Endothelial cell (in vitro differentiated cells): ENCODE results near the gene CELSR3. TPM values are rescaled to one million over a fixed set of nuclear protein-coding genes. Genes with fewer than 3 reads are reported as not detected.

Experiments
- DNase-seq: peaks from one replicate; pipeline ENCODE4 v3.0.0; 2021; ENCODE audit warnings: low spot score
- H3K27ac Mint-ChIP-seq: one replicate; pipeline ENCODE4 v1.8.0; 2021; ENCODE audit warnings: mixed read lengths, inconsistent platforms; ENCODE audit not compliant: unreplicated experiment
- H3K27me3 Mint-ChIP-seq: one replicate; pipeline ENCODE4 v1.8.0; 2021; ENCODE audit warnings: mild to moderate bottlenecking, moderate library complexity, mixed read lengths, inconsistent platforms; ENCODE audit not compliant: unreplicated experiment
- H3K36me3 Mint-ChIP-seq: one replicate; pipeline ENCODE4 v1.8.0; 2021; ENCODE audit warnings: mild to moderate bottlenecking, low read depth, mixed read lengths, inconsistent platforms; ENCODE audit not compliant: unreplicated experiment
- H3K4me1 Mint-ChIP-seq: one replicate; pipeline ENCODE4 v1.8.0; 2021; ENCODE audit warnings: mild to moderate bottlenecking, mixed read lengths, inconsistent platforms; ENCODE audit not compliant: unreplicated experiment
- H3K4me3 Mint-ChIP-seq: one replicate; pipeline ENCODE4 v1.8.0; 2021; ENCODE audit warnings: mild to moderate bottlenecking, mixed read lengths, inconsistent platforms; ENCODE audit not compliant: unreplicated experiment
- H3K9me3 Mint-ChIP-seq: one replicate; pipeline ENCODE4 v1.8.0; 2021; ENCODE audit warnings: mixed read lengths, inconsistent platforms; ENCODE audit not compliant: unreplicated experiment
- total RNA-seq: library from RNA; stranded (reverse); fragmentation: NEBNext Ultra II Directional; extraction: Animal tissue kit (Norgen Biotek cat#: 25700); gene quantifications from one replicate; pipeline ENCODE4 v1.2.1, GENCODE V29; 2021; ENCODE audit not compliant: unreplicated experiment
- TF ChIP-seq, protein P1 (sequence below): fragments of 200-600 bp; sonication (generic); IDR thresholded peaks from one replicate; pipeline ENCODE4 v1.5.0; 2021; ENCODE audit warnings: antibody characterized with exemption; ENCODE audit not compliant: unreplicated experiment

CELSR3 gene
- total RNA-seq, 1 donor from 2014 or later, result 7.6 TPM

DNA sequence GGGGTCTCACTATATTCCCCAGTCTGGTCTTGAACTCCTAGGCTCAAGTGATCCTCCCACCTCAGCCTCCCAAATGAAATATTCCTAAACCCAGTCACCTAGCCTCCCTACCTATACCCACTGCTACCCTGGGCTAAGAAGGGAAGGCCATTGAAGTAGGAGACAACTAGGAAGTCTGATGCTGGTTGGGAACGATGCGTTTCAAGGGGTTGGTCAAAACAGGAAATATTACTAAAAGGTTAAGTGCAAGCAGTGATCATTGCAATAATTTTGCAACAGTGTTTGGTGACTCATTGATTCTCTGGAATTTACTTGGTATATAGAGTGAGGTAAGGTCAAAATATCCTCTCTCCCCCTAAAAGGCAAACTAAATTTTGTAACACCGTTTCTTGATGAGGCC, 48.6 kb downstream of the CELSR3 start:
- Mint-ChIP-seq H3K27ac (no peak overlapping the region), H3K4me1 (no peaks in the 10 kb centered on the region), H3K27me3 (peaks cover 3% of the 10 kb centered on the region), H3K4me3 (no peak overlapping the region), H3K36me3 (peaks cover 8% of the 10 kb centered on the region), H3K9me3 (peaks cover 4% of the 10 kb centered on the region)
- TF ChIP-seq, protein P1, sequence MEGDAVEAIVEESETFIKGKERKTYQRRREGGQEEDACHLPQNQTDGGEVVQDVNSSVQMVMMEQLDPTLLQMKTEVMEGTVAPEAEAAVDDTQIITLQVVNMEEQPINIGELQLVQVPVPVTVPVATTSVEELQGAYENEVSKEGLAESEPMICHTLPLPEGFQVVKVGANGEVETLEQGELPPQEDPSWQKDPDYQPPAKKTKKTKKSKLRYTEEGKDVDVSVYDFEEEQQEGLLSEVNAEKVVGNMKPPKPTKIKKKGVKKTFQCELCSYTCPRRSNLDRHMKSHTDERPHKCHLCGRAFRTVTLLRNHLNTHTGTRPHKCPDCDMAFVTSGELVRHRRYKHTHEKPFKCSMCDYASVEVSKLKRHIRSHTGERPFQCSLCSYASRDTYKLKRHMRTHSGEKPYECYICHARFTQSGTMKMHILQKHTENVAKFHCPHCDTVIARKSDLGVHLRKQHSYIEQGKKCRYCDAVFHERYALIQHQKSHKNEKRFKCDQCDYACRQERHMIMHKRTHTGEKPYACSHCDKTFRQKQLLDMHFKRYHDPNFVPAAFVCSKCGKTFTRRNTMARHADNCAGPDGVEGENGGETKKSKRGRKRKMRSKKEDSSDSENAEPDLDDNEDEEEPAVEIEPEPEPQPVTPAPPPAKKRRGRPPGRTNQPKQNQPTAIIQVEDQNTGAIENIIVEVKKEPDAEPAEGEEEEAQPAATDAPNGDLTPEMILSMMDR, result no peak
- DNase-seq, result no peak

DNA sequence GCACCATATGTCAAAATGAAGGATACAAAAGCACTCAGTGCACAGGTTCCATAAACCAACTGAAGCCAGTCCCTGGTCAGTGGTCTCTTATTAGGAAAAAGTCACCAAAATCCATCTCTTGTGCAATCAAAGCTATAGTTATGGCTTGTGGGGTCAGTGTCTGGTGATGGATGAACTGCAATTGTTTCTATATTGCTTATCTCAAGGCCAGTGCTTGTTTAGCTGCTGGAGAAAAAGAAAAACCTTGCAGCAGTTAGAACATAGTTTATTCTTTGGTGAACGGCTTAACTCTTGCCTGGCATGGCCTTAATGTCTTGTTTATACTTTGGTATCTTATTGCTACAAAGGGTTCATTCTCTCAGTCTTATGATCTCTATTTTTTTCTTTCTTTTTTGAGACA, 50.4 kb downstream of the CELSR3 start:
- Mint-ChIP-seq H3K4me3 (no peak overlapping the region), H3K9me3 (peaks cover 3% of the 10 kb centered on the region), H3K27ac (no peak overlapping the region), H3K27me3 (peaks cover 5% of the 10 kb centered on the region), H3K36me3 (peaks cover 14% of the 10 kb centered on the region), H3K4me1 (peaks cover 9% of the 10 kb centered on the region)
- TF ChIP-seq, protein P1, result no peak
- no peak for DNase-seq

DNA sequence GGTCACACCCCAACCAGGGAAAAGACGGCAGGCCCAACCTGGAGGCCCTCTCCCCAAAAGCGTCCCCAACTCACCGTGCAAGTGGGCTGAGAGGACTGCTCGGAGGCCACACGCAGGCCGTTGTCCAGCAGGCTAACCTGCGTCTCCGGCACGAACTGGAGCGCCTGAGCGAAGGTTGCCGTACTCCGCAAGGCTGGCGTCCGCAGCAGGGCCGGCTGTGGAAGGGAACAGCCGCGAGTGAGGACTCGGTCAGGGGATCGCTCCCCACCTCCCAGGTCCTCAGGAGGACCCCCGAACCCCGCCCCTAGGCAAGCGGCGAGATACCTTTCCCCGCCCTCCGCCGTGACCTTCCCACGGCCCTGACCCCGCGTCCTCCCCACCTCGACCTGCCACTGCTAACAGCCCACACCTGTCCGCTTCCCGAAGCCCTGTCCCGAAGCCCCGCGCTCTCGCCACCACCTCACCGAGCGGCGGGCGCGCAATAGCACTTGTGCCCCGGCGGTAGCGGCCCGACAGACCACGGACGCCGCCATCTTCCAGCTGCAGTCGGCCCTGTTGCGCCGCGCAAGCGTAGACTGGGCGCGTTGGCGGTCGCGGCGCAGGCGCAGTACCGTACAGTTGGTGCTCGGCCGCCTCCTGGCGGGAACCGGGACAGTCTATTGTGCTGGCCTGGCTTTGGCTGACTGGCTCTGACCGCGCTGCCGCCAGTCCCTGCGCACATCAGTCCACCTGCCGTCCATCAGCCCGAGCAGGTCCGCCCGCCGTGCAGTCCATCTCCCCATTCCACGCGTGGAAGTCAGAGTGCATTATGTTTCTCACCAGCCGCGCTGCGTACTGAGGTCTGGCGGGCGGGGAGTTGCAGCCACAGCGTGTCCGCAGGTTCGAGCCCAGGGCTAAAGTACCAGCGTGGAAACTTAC, 53.3 kb downstream of the CELSR3 start, which contains the start of gene UQCRC1:
Gene UQCRC1 (minus strand): TSS at position 559 of the 918 bp plus-strand sequence. CDS start 26 bp downstream, at position 533.
- peaks cover 9% of the 10 kb centered on the region for H3K4me1 Mint-ChIP-seq

DNA sequence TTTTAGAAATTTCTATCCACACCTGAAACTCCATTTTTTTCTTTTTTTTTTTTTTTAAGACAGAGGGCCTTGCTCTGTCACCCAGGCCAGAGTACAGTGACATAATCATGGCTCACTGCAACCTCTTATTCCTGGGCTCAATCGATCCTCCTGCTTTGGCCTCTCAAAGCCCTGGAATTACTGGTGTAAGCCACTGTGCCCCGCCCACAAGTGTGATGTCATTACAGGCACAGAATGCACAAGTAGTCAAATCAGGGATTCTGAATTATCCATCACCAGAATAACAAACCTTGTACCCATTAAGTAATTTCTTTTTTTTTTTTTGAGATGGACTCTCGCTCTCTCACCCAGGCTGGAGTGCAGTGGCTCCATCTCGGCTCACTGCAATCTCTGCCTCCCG, 55.2 kb downstream of the CELSR3 start:
- H3K36me3 Mint-ChIP-seq, result peaks cover 39% of the 10 kb centered on the region
- no peak overlapping the region for H3K4me3 Mint-ChIP-seq

More for the DNA sequence above, 53.3 kb downstream of the CELSR3 start, which contains the start of gene UQCRC1:
- DNase-seq, result peak; percentile 96
- H3K36me3 Mint-ChIP-seq, result peaks cover 26% of the 10 kb centered on the region
- TF ChIP-seq, protein P1, result peak; percentile 48
- peak within 1 kb of the TSS; percentile 98 for H3K4me3 Mint-ChIP-seq
- H3K27me3 Mint-ChIP-seq, result peaks cover 5% of the 10 kb centered on the region
- H3K9me3 Mint-ChIP-seq, result no peaks in the 10 kb centered on the region
- H3K27ac Mint-ChIP-seq, result peak within 1 kb of the TSS; percentile 61

More for the DNA sequence above, 55.2 kb downstream of the CELSR3 start:
- H3K4me1 Mint-ChIP-seq, result peaks cover 9% of the 10 kb centered on the region
- H3K27me3 Mint-ChIP-seq, result peaks cover 5% of the 10 kb centered on the region
- no peak overlapping the region for H3K27ac Mint-ChIP-seq
- DNase-seq, result no peak
- no peaks in the 10 kb centered on the region for H3K9me3 Mint-ChIP-seq
- TF ChIP-seq, protein P1, result no peak
